Vagina (tissue), 2 donors: ENCODE results near the gene POU3F3.

Source experiments
- POLR2A ChIP-seq, 2 donors: fragments of 450-650 bp; IDR thresholded peaks; one replicate each; pipeline ENCODE4 v1.6.1; 2017; ENCODE audit warnings: antibody characterized with exemption in 2 of 2, mild to moderate bottlenecking in 2 of 2, moderate library complexity in 2 of 2
- TF ChIP-seq, protein P1 (sequence below), 3 experiments: fragments of 450-650 bp in 2 of 3; fragments of 200-600 bp in 1 of 3; sonication (generic) in 1 of 3; IDR thresholded peaks; one replicate each; pipeline ENCODE4 v1.5.1; 2017 to 2019; ENCODE audit warnings: antibody characterized with exemption in 3 of 3, mild to moderate bottlenecking in 2 of 3, moderate library complexity in 2 of 3

DNA sequence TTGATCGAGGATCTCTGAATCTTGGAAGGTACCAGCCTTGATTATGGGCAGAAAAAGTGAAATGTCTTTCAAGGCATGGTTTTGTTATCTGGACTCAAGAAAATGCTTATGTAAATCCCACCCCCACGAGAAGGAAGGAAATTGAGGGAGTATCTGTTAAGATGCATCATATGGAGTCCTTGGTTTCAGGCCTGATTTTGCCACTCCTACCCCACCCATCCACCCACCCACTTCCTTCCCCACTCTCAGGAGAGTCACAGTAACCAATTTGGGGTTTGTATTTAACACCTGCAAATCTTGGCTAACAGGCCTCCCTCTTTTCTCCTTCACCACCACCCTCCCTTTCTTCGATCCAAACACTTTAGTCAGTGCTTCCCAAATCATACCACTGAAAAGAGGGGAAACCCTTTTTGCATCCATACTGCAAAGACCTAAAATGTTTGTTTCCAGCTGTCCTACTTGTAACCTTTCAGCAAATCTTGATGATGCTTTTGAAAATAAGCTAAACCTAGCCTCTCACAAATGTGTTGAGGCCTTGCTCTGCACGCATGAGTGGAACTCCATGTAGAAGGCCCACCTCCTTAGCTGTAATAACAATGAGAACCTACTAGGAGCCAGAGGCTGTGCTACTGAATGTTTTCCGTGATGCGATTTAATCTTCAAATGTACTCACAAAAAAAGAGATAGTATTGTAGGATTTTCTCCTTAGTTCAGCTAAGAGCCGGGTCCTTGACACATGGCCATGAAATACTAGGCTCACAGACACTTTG lies 34.8 kb downstream of the POU3F3 start:
- TF ChIP-seq, protein P1, sequence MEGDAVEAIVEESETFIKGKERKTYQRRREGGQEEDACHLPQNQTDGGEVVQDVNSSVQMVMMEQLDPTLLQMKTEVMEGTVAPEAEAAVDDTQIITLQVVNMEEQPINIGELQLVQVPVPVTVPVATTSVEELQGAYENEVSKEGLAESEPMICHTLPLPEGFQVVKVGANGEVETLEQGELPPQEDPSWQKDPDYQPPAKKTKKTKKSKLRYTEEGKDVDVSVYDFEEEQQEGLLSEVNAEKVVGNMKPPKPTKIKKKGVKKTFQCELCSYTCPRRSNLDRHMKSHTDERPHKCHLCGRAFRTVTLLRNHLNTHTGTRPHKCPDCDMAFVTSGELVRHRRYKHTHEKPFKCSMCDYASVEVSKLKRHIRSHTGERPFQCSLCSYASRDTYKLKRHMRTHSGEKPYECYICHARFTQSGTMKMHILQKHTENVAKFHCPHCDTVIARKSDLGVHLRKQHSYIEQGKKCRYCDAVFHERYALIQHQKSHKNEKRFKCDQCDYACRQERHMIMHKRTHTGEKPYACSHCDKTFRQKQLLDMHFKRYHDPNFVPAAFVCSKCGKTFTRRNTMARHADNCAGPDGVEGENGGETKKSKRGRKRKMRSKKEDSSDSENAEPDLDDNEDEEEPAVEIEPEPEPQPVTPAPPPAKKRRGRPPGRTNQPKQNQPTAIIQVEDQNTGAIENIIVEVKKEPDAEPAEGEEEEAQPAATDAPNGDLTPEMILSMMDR (IDR thresholded peaks at IDR 0.05), result no peak
- no peak for TF ChIP-seq POLR2A (IDR thresholded peaks at IDR 0.05)
